GM19468 (cell line): ENCODE measurements around the gene GSDME.
"Not testable (repeated sequence)": the region's sequence is repeated elsewhere in the genome, so short reads cannot be mapped to it uniquely, and the experiment has no call there.

Experiments
- ATAC-seq: cut with Tn5 transposase; IDR thresholded peaks from one replicate; pipeline ENCODE4 v1.9.1; 2021; ENCODE audit warnings: mild to moderate bottlenecking, moderate library complexity, moderate number of reproducible peaks; ENCODE audit not compliant: unreplicated experiment; ENCODE audit errors: extremely low read depth

GSDME gene

GRCh38 chr7:24757353-24758275 lies at the start of gene GSDME:
GSDME (minus strand) TSS chr7:24757464; CDS start chr7:24749774, 7,690 bp downstream.
- no peak for ATAC-seq

GRCh38 chr7:24802300-24802699 lies 45.0 kb upstream of the GSDME start:
- no peak for ATAC-seq

- no peak for ATAC-seq
Observed at GRCh38 chr7:24801883-24802282, 44.6 kb upstream of the GSDME start.

- ATAC-seq: no peak
Observed at GRCh38 chr7:24800667-24801066, 43.4 kb upstream of the GSDME start.

GRCh38 chr7:24800073-24800472 lies 42.8 kb upstream of the GSDME start:
- ATAC-seq: no peak

- no peak for ATAC-seq
Observed at GRCh38 chr7:24799506-24799905, 42.2 kb upstream of the GSDME start.

- no peak for ATAC-seq
Observed at GRCh38 chr7:24798261-24798660, 41.0 kb upstream of the GSDME start.

GRCh38 chr7:24797270-24797669 lies 40.0 kb upstream of the GSDME start:
- no peak for ATAC-seq

GRCh38 chr7:24795407-24795767 lies 38.1 kb upstream of the GSDME start:
- no peak for ATAC-seq

- ATAC-seq: not testable (repeated sequence)
Observed at GRCh38 chr7:24794751-24795406, 37.6 kb upstream of the GSDME start.

GRCh38 chr7:24793982-24794648 lies 36.9 kb upstream of the GSDME start:
- no peak for ATAC-seq

- ATAC-seq: no peak
Observed at GRCh38 chr7:24788961-24789576, 31.8 kb upstream of the GSDME start.

- ATAC-seq: no peak
Observed at GRCh38 chr7:24788075-24788474, 30.8 kb upstream of the GSDME start.

GRCh38 chr7:24786941-24787340 lies 29.7 kb upstream of the GSDME start:
- no peak for ATAC-seq

GRCh38 chr7:24786306-24786705 lies 29.0 kb upstream of the GSDME start:
- no peak for ATAC-seq

GRCh38 chr7:24784277-24784676 lies 27.0 kb upstream of the GSDME start:
- no peak for ATAC-seq

- ATAC-seq: no peak
Observed at GRCh38 chr7:24783698-24784097, 26.4 kb upstream of the GSDME start.

- ATAC-seq: no peak
Observed at GRCh38 chr7:24781106-24781505, 23.8 kb upstream of the GSDME start.

GRCh38 chr7:24779283-24779655 lies 22.0 kb upstream of the GSDME start:
- no peak for ATAC-seq

- no peak for ATAC-seq
Observed at GRCh38 chr7:24778543-24779282, 21.4 kb upstream of the GSDME start.
